Gastrocnemius medialis (tissue), 4 donors: ENCODE measurements around the gene PCYT2. TPM values are rescaled to one million over a fixed set of nuclear protein-coding genes. Genes with fewer than 3 reads are reported as not detected.

Experiments used
- ATAC-seq, 2 donors: fragments of 150-250 bp; one replicate each; pipeline ENCODE4 v1.9.1; 2016
- DNase-seq, 2 donors: peaks; one replicate each; pipeline ENCODE4 v3.0.0-alpha.2; 2019
- H3K27ac ChIP-seq, 4 donors: fragments of 200-600 bp; sonication (generic); 1 replicate in 1 of 4; 2 replicates in 3 of 4; pipeline ENCODE4 v1.5.1; 2016 to 2018; ENCODE audit warnings: mild to moderate bottlenecking in 2 of 4, moderate library complexity in 1 of 4
- H3K27me3 ChIP-seq, 3 donors: fragments of 200-600 bp; sonication (generic) in 2 of 3; 1 replicate in 1 of 3; 2 replicates in 2 of 3; pipeline versions ENCODE4 v1.5.1 to v1.6.0; 2016 to 2019; ENCODE audit warnings: mild to moderate bottlenecking in 1 of 3, moderate library complexity in 1 of 3
- H3K36me3 ChIP-seq, 2 donors: fragments of 200-600 bp; sonication (generic) in 1 of 2; one replicate each; pipeline ENCODE4 v1.5.1; 2017 to 2018
- H3K4me1 ChIP-seq, 2 donors: fragments of 200-600 bp; sonication (generic) in 1 of 2; one replicate each; pipeline ENCODE4 v1.5.1; 2016 to 2017; ENCODE audit warnings: mild to moderate bottlenecking in 2 of 2
- H3K4me3 ChIP-seq, 4 donors: fragments of 200-600 bp; sonication (generic) in 3 of 4; 1 replicate in 1 of 4; 2 replicates in 3 of 4; pipeline ENCODE4 v1.5.1; 2016 to 2019; ENCODE audit warnings: mild to moderate bottlenecking in 2 of 4
- H3K9me3 ChIP-seq, 3 donors: fragments of 200-600 bp; sonication (generic) in 2 of 3; 1 replicate in 1 of 3; 2 replicates in 2 of 3; pipeline ENCODE4 v1.5.1; 2016 to 2019
- POLR2A ChIP-seq, 2 donors: fragments of 450-650 bp; IDR thresholded peaks; one replicate each; pipeline ENCODE4 v1.6.1; 2017; ENCODE audit warnings: antibody characterized with exemption in 2 of 2, mild to moderate bottlenecking in 2 of 2, moderate library complexity in 2 of 2
- in situ Hi-C, 4 donors: fragments of 200-750 bp; cut with MboI; loops; one replicate each; pipeline versions ENCODE4 v1.15.0 to v1.8.0; 2017; ENCODE audit warnings: low sequenced_read_pairs in 4 of 4
- intact Hi-C: fragments of 100-400 bp; cut with DNase I; formaldehyde crosslinking; loops from one replicate; pipeline ENCODE4 v1.15.1; 2023; ENCODE audit warnings: low total_unique reads
- total RNA-seq, 4 donors: library from RNA; depleted of rRNA; stranded (reverse); fragments of >200 nt; gene quantifications; one replicate each; pipeline versions ENCODE4 v1.1.0 to v1.2.3, GENCODE V29; 2016
- TF ChIP-seq, protein P1 (sequence below), 5 experiments: fragments of 450-650 bp in 3 of 5; fragments of 200-600 bp in 2 of 5; sonication (generic) in 2 of 5; IDR thresholded peaks in 4 of 5; conservative IDR thresholded peaks in 1 of 5; 1 replicate in 4 of 5; 2 replicates in 1 of 5; pipeline ENCODE4 v1.5.1; 2016 to 2019; ENCODE audit warnings: antibody characterized with exemption in 5 of 5, mild to moderate bottlenecking in 3 of 5, moderate library complexity in 3 of 5

PCYT2 gene
- total RNA-seq, 4 donors from 2014 or later = 22.6 to 44.8 (median 37.1) TPM

DNA sequence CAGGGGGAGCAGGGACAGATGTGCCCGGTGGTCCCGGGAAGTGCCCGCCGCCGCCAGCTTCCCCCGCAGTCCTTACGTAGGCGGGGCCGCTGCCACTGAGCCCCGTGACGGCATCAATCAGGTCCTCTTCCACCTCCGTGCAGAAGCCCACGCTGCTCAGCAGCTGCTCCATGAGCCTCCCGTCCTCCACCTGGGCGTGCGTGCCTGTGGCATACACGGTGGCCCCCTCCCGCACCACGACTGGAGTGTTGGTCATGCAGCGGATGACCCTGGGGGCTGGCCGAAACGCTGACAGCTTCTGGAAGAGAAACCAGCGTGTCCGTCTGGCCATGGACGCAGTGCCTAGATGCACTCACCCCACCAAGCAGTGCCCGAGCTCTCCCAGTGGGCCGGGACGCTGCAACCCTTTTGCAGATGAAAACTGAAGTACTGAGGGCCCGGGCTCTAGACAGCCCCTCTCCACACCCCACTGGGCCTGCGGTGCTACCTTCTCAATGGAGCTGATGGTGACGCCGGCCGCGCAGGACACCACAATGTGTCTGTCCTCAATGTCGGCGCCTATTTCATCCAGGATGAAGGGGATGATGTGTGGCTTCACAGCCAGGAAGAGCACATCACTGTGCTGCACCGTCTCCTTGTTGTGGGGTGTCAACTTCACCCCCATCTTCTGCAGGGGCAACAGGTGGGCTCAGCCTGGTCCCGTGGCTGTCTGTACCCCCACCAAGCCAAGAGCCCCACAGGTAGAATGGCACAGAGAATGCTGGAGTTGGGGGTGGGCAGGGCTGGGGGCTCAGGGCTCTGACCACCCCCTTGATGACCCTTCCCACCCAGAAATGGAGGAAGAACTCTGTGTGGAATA lies 23.9 kb upstream of the PCYT2 start:
- no peaks in the 10 kb centered on the region for H3K9me3 ChIP-seq
- H3K27ac ChIP-seq = no peak overlapping the region
- intact Hi-C loops (loop anchor here (5.0 kb wide), 1 partner anchor 362 kb away; no protein-coding TSS in a partner anchor), in situ Hi-C loops (no loop called here)
- no peak overlapping the region for H3K4me3 ChIP-seq
- no peak for TF ChIP-seq POLR2A (IDR thresholded peaks at IDR 0.05)
- TF ChIP-seq, protein P1, sequence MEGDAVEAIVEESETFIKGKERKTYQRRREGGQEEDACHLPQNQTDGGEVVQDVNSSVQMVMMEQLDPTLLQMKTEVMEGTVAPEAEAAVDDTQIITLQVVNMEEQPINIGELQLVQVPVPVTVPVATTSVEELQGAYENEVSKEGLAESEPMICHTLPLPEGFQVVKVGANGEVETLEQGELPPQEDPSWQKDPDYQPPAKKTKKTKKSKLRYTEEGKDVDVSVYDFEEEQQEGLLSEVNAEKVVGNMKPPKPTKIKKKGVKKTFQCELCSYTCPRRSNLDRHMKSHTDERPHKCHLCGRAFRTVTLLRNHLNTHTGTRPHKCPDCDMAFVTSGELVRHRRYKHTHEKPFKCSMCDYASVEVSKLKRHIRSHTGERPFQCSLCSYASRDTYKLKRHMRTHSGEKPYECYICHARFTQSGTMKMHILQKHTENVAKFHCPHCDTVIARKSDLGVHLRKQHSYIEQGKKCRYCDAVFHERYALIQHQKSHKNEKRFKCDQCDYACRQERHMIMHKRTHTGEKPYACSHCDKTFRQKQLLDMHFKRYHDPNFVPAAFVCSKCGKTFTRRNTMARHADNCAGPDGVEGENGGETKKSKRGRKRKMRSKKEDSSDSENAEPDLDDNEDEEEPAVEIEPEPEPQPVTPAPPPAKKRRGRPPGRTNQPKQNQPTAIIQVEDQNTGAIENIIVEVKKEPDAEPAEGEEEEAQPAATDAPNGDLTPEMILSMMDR (IDR thresholded peaks at IDR 0.05 in 4 of 5, conservative IDR thresholded peaks at IDR 0.05 in 1 of 5) = no peak
- DNase-seq (no peak), ATAC-seq (no peak)
- no peaks in the 10 kb centered on the region for H3K27me3 ChIP-seq
- H3K36me3 ChIP-seq = no peaks in the 10 kb centered on the region
- H3K4me1 ChIP-seq = peaks cover 28% of the 10 kb centered on the region in 2 donors

DNA sequence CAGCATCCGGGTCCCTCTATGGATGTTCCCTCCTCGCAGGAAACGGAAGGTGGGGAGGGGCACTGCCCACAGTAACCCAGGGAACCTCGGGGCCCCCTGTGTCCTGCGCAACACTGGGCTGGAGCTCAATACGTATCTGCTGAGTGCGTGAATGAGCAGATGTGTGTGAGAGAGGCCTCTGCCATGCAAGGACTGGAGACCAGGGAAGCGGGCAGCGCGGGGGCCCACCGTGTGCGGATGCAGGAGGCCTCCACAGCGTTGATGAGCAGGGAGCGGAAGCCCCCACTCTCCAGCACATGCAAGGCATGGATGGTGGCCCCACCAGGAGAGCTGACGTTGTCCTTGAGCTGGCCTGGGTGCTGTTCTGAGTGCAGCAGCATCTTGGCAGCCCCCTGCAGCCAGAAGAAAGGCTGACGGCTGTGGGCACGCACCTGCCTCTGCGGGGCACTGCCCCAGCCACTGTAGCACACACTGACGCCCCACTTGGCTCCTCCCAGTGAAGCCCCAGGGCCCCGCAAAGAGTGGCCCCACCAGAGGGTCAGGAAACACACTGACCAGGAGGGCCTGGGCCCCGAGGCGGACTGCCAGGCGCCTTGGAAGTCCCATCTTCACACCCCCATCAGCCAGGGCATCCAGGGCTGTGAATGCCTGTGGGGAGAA lies 23.0 kb upstream of the PCYT2 start:
- no peak overlapping the region for H3K4me3 ChIP-seq
- H3K27me3 ChIP-seq = no peaks in the 10 kb centered on the region
- intact Hi-C loops (no loop called here), in situ Hi-C loops (no loop called here)
- no peaks in the 10 kb centered on the region for H3K36me3 ChIP-seq
- ATAC-seq (no peak), DNase-seq (no peak)
- H3K27ac ChIP-seq = no peak overlapping the region
- H3K9me3 ChIP-seq = no peaks in the 10 kb centered on the region
- H3K4me1 ChIP-seq = peaks cover 20 to 22% of the 10 kb centered on the region in 2 donors
- TF ChIP-seq, protein P1 (IDR thresholded peaks at IDR 0.05 in 4 of 5, conservative IDR thresholded peaks at IDR 0.05 in 1 of 5) = no peak
- TF ChIP-seq POLR2A (IDR thresholded peaks at IDR 0.05) = no peak

DNA sequence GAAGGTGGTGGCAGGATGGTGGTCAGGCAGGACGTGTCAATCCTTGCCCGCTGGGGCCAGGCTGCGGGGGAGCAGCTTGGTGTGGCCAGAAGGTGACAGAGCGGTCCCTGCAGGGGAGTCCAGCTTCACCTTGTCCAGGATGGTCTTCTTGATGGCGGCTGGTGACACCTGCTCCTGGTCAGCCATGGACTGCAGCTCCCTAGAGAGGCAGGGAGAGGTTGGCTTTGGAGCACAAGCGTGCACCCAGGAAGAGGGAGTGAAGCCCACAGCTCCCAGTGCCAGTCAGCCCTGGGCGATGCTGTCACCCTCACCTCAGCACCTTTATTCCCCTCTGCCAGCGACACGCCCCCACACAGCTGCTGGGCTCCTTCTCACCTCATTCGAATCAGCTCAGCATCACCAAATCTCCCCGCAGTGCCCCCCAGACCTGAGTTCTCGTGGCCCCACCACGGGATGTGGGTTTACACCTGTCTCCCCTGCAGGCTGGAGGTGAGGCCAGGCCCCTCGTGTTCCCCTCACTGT lies 22.0 kb upstream of the PCYT2 start:
- no peak for DNase-seq
- Histone ChIP-seq H3K9me3 (no peaks in the 10 kb centered on the region), H3K4me3 (no peak overlapping the region), H3K4me1 (peaks cover 15 to 18% of the 10 kb centered on the region in 2 donors), H3K27ac (no peak overlapping the region), H3K36me3 (no peaks in the 10 kb centered on the region), H3K27me3 (peaks cover 0 to under 1% (median 0%) of the 10 kb centered on the region in 3 donors)
- in situ Hi-C loops (no loop called here), intact Hi-C loops (no loop called here)
- ATAC-seq = no peak
- no peak for TF ChIP-seq POLR2A (IDR thresholded peaks at IDR 0.05)
- TF ChIP-seq, protein P1 (IDR thresholded peaks at IDR 0.05 in 4 of 5, conservative IDR thresholded peaks at IDR 0.05 in 1 of 5) = no peak

DNA sequence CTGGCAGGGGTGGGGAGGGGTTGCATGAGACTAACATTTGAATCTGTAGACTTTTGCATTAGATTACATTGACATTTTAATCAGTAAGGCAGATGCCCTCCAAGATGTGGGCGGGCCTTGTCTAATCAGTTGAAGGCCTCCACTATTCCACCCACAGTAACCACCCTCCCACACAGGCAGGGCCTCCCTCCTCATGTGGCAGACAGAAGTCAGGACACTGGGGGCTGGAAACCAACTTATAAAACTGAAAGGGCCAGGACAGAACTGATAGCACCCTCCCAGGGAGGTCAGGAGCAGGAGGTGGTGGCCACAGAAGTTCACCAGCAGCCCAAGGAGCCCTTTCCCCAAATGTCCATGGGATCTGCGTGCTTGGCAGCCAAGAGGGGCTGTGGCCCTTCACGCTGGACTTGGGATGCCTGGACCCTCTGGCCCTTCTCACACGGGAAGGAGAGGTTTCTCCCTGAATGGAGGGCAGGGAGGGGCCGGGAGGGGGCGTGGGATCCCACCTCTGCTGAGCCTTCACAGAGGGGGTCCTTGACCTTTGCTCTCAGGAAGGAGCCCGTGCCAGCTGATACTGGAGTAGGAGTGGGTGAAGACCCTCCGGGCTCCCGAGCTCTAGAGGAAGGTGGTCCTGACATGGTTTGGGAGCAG lies 21.3 kb upstream of the PCYT2 start:
- no peak overlapping the region for H3K4me3 ChIP-seq
- DNase-seq = no peak
- TF ChIP-seq POLR2A (IDR thresholded peaks at IDR 0.05) = no peak
- TF ChIP-seq, protein P1 (IDR thresholded peaks at IDR 0.05 in 4 of 5, conservative IDR thresholded peaks at IDR 0.05 in 1 of 5) = no peak
- H3K27ac ChIP-seq = no peak overlapping the region
- intact Hi-C loops = no loop called here
- no peaks in the 10 kb centered on the region for H3K36me3 ChIP-seq
- in situ Hi-C loops = no loop called here
- H3K9me3 ChIP-seq = no peaks in the 10 kb centered on the region
- H3K4me1 ChIP-seq = peaks cover 12 to 13% of the 10 kb centered on the region in 2 donors
- H3K27me3 ChIP-seq = peaks cover 0 to 3% (median 0%) of the 10 kb centered on the region in 3 donors
- no peak for ATAC-seq
